OCI-M2 (cell line): ENCODE data around the gene CTNNA1.

ENCODE experiments used
- DNase-seq: peaks from one replicate; lab custom pipeline; 2025; ENCODE audit not compliant: unreplicated experiment; lab: John Stamatoyannopoulos, UW

Gene CTNNA1

DNA sequence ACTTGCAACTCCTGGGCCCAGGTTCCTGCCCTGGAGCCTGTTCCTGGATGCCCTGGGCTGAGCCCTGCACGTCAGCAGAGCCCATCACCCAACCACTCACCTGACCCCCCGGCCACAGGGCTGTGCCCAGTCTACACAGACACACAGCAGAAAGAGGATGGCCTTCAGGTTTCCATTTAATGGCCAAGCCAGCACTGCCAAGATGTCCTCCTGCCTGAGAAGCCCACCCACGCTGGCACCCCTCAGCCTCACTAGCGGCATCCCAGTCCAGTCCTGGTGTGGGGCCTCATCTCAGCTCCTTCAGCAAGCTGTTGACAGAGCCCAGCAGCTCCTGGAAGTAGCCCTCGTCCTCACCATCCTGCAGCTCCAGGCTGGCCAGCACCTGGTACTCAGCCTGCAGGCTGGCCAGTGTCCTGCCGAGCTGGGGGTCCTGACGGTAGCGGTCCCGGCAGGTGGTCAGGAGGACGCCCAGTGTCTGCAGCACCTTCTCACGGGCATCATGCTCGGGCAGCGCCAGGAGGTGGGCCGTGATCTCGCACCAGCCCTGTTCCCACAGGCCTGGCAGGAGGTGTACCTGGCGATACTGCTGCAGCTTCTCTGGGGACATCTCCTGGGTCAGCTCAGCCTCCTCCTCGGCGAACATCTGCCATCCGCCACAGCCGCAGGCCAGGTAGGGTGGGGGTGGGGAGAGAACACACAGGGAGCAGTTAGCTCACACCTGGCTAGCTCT lies 193.8 kb downstream of the CTNNA1 start:
- DNase-seq, result no peak

DNA sequence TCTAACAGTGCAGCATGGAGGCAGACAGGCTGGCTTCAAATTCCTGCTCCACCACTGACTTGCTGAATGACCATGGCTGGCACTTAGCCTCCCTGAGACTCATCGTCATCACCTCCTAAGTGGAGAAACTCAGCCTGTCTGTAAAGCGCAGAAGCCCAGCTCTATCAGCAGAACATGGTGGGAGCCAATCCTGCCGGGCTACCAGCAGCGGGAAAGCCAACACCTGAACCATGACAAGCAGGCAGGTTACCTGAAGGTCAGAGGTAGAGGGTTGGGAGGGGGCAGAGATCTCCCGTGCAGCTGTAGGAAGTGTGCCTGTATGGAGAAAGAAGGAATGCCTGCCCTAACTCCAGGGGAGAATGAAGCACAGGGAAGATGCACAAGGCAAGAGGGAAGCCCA lies 194.6 kb downstream of the CTNNA1 start:
- no peak for DNase-seq

DNA sequence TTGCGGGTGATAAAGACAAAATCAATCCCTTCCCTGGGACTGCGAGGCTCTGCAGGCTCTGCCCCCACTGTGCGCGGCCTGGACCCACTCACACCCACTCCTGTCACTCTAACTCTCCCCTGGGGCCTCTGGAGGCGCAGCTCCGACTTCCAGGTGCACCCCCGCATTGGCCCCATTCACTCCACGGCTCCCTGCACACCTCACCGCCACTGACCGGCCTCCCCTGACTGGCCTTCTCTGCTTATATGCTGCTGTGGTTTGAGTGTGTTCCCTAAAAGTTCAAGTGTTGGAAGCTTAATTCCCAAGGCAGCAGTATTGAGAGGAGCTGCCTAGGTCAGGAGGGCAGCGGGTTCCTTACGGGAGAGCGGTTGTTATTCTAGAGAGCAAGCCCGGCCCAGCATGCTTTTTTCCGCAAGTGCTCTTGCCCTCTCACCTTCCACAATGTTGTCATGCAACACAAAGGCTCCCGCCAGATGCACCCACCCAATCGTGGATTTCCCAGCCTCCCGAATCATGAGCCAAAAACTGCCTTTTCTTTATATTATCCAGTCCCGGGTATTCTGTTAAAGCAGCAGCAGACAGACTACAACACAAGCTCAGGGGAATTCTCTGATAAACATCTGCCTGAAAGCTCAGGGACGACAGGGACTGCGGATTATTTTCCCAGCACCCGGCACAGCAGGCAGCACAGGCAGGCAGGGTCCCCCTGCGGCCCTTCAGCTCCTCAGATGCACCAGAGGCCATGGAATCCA lies 195.4 kb downstream of the CTNNA1 start:
- no peak for DNase-seq

DNA sequence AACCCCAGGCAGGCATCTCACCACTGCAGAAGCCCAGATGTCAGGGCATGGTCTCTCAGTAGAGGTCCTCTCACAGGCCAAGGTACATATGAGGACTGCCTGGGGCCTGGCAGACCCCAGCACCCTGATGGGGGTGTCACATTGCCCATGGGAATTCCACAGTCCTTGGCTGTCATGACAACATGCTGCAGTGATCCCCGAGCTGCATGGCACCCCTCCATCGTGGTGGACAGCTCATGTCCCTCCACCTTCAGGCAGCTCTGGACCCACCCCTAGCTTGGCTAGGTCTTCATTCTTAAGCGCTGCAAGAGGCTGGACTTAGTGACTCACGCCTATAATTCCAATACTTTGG lies 196.0 kb downstream of the CTNNA1 start:
- no peak for DNase-seq

DNA sequence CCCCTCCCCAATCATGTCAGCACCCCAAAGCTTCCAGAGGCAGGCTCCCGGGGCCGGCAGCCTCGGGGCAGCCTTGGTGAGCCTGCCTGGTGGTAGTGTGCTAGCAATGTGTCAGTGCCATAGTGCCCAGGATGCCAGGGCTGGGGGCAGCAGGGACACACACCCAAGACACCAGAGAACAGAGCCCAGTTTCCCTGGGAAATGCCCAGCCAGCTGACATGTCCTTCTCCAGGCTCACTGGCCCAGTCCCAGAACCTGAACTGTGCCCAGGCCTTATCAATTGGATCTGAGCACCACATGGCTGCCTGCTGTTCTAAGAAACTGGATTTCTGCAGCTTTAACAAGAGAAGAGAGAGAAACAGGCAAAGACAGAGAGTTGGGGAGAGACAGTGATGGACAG lies 196.8 kb downstream of the CTNNA1 start:
- DNase-seq, result no peak

DNA sequence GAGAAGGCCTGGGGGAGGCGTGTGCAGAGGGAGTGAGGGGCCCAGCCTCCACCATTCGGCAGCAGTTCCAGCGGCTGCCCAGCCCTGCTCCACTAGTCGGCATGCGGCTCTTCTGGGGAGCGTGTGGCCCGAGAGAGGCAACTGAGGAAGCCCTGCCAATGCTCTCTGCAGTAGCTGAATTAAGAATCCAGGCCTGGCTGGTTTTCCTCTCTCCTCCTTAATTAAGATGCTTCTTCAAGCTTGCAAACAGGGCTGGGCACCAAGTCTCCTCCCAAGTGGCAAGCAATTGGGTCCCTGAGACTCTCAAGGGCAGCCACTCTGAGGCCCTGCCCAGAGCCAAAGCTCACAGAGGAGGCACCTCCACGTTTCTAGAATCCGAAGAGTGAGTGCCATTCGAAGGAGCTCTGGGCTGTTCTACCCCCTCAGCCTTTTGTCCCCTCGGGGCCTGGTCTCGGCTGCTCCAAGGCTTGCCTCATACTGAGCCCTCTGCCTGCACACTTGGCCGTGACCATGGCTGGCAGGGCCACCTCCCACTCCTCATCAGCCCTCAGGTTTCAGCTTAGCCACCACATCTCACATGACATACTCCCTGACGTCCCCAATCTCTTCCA lies 197.3 kb downstream of the CTNNA1 start:
- no peak for DNase-seq

DNA sequence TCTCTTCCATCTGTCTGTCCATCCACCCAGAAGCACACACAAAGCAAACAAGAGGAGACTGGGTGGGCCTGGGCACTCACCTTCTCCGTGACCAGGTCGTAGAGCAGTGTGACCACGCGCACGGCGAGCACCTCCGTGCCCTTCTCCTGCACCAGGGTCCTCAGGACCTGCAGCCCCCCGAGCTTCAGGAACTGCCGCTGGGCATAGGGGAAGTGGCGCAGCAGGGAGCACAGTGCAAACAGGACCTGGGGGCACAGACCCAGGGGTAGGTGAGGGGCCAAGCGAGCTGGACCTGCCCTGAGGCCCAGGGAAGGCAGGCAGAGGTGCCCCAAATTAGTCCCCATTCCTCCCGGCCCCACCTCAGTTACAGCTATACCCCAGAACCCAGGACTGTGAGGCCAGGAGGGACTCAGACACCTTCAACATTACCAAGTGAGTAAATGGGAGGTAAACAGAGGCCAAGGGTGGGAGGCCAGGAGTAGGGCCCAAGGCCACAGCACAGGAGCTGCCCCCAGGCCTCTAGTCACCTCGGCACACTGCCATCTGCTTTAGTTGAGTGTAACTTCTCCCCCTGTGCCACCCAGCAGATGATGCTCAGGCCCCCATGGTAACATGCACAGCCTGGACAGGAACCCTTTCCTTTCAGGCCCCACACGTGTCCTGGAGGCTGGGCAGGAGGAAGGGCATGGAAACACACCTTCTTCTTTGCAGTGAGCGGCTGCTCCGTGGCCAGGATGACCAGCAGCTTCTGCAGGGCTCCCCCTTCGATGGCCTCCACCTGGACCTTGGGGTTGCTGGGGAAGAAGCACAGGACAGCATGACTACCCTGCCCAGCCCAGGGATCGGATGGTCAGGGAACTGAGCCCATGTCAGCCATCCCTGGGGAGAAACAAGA lies 198.1 kb downstream of the CTNNA1 start:
- DNase-seq, result no peak

DNA sequence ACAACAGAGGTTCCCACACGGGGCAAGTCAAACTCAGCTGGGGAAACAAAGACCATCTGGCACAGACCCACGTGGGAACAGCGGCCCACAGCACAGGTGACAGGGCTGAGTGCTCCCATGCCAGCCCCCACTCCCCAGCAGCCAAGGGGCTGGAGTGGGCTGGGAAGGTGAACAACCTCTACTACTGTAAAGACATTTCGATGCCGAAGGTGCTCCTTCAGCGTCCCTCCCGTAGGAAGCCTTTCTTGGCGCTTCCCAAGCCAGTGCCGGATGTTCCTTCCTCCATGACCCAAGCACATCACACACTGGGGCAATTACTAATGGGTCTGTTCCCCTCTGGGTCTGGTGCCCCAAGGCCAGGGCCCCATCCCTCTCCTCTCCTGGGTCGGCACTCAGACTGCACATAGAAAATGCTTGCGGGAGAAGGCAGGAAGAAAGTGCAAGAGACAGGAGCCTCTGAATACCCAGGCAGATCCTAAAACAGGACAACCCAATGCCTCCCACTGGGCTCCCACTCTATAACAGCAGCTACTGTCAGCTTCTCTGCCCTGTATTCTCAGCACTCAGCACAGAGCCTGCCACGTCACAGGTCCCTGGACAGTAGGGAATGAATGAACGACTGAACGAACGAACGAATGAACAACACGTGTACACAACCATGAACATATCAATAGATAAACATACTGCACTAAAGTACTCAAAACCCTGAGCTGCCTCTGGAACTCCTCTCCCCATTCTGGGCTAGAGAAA lies 198.9 kb downstream of the CTNNA1 start:
- DNase-seq, result no peak

DNA sequence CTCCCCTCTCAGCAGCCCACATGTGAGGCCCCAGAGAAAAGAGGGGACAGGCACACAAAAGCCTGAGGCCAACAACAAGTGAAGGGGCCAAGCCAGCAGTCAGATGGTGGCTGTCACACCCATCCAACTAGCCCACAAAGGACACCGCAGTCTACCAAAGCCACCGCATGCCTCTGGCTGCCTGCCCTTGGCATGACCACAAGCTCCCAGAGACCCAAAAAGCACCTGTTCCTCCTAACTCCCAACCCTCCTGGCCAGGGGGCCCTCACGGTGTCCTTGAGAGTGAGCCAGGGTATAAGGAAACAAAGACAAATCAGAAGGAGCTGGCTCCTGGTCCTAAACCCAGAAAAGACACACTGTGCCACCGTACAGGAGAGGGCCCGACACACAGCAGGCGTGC lies 199.7 kb downstream of the CTNNA1 start:
- DNase-seq, result no peak

DNA sequence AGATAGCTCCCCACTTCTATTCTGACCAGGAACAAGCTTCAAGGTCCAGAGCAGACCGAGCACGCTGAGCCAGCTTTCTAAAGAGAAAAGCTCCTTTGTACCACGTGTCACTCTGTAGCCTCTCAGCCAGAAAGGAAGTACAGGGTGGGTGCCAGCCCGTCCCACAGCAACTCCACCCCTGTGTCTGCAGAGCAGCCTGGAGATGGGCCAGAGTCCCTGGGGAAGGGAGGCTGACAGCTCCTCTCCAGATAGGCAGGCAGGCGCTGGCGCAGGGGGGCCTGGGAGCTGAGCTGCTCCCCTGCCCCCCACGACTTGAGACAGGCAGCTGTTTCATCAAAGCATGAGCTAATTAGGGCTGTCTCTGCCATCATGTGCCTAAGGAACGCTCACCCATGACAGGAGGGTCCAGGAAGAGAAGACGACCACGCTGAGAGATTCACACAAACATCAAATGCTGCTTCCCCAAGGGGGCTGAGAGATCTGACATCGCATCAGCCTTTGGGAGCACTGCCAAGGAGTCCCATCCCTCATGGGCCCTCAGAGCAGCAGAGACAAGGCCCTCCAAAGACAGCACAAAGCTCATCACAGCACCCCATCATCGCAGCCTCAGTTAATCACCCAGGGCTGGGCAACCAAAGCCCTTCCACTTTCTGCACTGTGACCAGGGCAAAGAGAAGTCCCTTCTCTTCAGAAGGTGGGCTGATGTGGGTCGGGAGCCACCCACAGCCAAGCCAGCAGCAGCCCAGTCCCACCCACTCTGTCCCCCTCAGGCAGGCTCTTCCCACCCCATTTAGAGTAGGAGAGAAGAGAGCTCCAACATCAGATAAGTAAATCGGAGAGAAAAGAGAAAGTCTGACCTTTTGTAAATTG lies 200.4 kb downstream of the CTNNA1 start:
- DNase-seq, result no peak

DNA sequence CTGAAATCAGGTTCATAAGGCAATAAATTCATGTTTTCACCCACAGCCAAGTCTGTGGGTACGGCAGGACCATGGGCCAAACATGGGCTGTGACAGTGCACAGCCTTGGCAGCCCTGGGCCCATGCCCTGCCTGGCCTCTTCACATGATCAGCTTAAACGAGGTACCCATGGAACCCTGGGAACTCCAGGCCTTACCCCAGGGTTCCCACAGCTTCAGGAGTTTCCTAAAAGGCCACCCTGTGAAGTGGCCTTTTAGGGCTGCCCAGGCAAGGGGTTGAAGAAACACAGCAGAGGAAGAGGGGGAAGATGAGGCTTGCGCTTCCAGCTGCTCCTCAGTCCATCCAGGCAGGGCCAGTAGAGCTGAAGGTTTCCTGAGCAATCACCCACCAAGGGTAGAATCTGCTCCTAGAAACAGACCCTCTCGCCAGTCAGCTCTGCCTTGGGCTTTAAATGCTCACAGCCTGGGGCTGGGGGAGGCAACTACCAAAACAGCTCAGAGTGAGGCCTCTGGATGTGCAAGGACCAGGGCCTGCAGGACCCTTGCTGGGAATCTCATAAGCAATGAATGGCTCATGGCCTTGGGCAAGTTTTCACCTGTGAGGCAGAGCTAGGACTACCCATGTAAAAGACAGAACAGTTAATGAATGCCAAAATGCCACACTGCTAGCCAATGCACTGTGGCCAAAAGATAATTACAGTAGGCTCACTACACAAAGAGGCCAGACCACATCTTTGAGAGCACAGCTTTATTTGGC lies 201.2 kb downstream of the CTNNA1 start:
- no peak for DNase-seq

DNA sequence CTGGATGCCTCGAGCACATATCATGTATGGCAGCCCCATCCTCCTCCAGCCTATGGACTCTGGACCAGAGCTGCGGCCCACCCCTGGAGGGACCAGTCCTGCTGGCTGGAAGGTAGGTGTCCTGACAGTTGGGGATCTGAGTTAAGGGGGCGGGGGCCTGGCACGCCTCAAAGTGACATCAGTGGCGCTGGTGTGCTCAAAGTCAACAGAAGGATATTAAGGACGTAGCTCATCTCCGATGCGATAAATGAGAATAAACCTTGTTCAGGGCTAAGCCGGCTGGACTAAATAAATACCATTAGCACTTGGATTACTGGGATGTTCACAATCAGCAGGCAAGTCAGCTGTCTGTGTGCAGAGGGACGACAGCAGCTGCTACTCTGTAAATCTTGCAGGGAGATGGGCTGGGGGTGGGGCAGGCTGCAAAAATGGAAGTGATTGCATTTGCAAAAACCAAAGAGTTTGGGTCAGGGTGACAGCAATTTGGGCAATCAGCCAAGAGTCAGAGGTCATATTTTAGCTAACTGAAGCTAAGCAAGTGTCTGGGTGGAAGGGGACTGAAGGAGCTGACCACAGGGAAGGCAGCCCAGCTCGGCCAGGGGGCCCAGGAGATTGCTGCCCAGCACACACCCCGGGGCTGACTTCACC lies 201.9 kb downstream of the CTNNA1 start:
- no peak for DNase-seq

DNA sequence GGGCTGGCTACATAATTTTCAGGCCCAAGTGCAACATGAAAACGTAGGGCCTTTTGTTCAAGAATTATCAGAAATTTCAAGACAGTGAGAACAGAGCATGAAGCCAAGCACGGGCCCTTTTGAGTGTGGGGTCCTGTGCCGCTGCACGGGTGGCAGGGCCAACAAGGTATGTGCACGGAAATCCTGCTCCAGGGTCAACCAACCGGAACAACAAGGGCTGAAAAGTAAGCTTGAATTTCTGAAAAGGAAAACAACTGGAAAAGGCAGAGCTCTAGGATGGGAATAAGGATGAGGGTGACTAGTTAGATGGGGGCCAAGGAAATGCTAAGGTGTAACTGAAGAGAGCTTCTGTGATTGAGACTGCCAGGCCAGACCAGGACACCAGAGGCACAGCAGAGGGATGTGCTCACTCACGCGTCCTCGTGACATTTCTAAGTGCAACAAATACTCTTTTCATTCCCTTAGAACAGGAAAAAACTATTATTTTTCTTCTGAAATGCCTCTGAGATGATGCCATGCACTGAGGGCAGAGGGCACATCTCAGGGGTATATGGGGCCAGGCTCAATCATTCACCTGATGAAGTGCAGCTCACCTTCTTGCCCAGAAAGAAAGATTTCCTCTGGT lies 202.6 kb downstream of the CTNNA1 start:
- no peak for DNase-seq

DNA sequence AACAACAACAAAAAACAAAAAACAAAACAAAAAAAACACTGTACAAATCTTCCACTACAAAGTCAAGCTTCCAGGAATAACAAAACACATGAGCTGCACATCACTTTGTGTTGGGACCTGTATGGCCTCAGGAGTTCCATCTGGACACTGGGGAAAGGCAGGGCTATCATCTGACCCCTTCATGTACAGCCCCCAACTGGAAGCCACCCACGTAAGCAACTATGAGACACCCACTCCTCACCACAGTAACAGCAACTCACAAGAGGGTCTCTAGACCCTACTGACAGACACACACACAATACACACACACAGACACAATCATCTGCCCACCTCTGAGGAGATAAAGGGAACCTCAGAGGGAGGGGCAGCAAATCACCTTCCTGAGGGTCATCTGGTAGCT lies 203.6 kb downstream of the CTNNA1 start:
- DNase-seq, result no peak

DNA sequence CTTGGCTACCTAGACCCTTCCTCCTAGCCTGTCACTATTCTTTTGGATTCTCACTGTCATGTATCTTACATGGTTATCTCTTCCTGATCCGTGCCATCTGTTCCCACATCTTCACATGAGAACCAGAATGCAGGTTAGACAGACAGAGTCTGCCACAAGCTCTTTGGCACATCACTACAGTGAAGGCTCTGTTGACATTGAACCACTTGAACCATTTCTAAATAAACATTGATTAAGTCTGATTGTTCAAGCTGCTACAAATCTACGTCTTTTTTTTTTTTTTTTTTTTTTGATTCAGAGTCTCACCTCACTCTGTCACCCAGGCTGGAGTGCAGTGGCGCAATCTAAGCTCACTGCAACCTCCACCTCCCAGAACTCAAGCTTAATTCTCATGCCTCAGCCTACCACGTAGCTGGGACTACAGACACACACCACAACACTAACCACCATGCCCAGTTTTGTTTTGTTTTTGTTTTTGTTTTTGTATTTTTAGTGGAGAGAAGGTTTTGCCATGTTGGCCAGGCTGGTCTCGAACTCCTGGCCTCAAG lies 207.0 kb downstream of the CTNNA1 start:
- DNase-seq, result no peak

DNA sequence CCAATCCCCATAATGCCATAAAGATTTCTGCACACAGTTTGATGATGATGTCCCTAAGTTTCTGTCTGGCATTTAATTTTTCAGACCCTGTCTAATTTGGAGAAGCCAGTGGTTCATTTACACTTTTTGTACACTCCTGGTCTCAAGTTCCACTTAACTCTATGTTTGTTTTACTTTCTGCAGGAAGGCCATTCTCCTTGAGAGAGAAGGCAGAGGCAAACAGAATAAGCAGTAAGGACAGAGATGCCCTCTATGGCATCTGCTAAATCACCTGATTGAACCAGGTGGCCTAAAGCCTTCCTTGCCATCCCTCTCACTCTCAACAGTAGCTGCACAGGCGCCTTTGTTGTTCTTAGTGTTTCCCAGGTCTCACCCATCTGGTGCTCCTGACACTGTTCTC lies 208.0 kb downstream of the CTNNA1 start:
- DNase-seq, result no peak

DNA sequence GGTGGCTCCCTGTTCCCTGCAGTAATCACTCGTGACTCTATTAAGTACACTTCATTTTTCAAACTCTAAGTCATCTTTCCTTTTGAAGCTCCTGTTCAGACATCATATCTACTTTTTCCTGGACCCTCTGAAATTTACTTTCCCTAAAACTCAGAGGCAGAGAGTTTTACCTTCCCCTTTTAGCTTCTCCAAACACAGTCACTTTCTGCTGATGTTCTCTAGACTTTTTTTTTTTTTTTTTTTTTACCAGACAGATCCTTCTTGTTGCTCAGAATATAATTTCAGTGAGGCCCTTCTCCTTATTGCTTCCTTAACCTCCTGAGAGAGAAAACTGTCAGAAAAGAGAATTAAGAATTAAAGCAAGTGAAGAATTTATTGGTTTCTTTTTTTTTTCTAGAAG lies 208.5 kb downstream of the CTNNA1 start:
- no peak for DNase-seq
